Aorta (tissue), 4 donors: ENCODE measurements around the gene ADH1A. TPM values are rescaled to one million over a fixed set of nuclear protein-coding genes. Genes with fewer than 3 reads are reported as not detected.

ENCODE experiments used
- polyA plus RNA-seq, 2 donors: library from polyadenylated mRNA; stranded (reverse); fragments of 200-250 nt; gene quantifications; one replicate each; pipeline ENCODE4 v1.2.3, GENCODE V29; 2013
- total RNA-seq, 2 donors: library from RNA; stranded (reverse); fragmentation: NEBNext Ultra II Directional; extraction: Animal tissue kit (Norgen Biotek cat#: 25700); gene quantifications; one replicate each; pipeline ENCODE4 v1.2.1, GENCODE V29; 2021
- donor health status: healthy with polysubstance abuse.
- donor health status: Bipolar disorder and iron deficiency.
- donor health status: DM: no; HTN: no; CAD: no.
- donor health status: DM: yes; HTN: yes; CAD: no.

Gene ADH1A
- total and polyA plus RNA-seq, 4 donors: 0.67 to 3.5 (median 2.1) TPM

Other genes with a start within 250 kb of the ADH1A start
- 100 to 1,000 TPM; 230 to 231 TPM for gene ADH5, start 202.2 kb downstream of the ADH1A start, total RNA-seq
- 100 to 1,000 TPM; 219 to 268 TPM for gene ADH5, start 202.2 kb downstream of the ADH1A start, polyA plus RNA-seq
- 1 to 10 TPM in 1 of 2 donors, not detected in 1; 3.3 TPM for gene ADH4, start 146.7 kb downstream of the ADH1A start, total RNA-seq
- 10 to 100 TPM in 1 of 2 donors, 1 to 10 TPM in 1; 1.1 to 15.2 TPM for gene ADH4, start 146.7 kb downstream of the ADH1A start, polyA plus RNA-seq
- gene ADH6, start 71.7 kb downstream of the ADH1A start, total RNA-seq: under 1 TPM; 0.26 to 0.84 TPM
- gene ADH6, start 71.7 kb downstream of the ADH1A start, polyA plus RNA-seq: 1 to 10 TPM in 1 of 2 donors, under 1 TPM in 1; 0.36 to 6.3 TPM
- 100 to 1,000 TPM; 502 to 753 TPM for gene ADH1B, start 30.4 kb upstream of the ADH1A start, total RNA-seq
- 1,000 to 10,000 TPM in 1 of 2 donors, 100 to 1,000 TPM in 1; 517 to 4,880 TPM for gene ADH1B, start 30.4 kb upstream of the ADH1A start, polyA plus RNA-seq
- gene ADH1C, start 61.8 kb upstream of the ADH1A start, total RNA-seq: 10 to 100 TPM in 1 of 2 donors, 1 to 10 TPM in 1; 3.4 to 11.7 TPM
- gene ADH1C, start 61.8 kb upstream of the ADH1A start, polyA plus RNA-seq: 10 to 100 TPM in 1 of 2 donors, 1 to 10 TPM in 1; 2.8 to 21.2 TPM
- not detected for gene ADH7, start 144.4 kb upstream of the ADH1A start, total RNA-seq
- gene ADH7, start 144.4 kb upstream of the ADH1A start, polyA plus RNA-seq: under 1 TPM; 0.10 to 0.13 TPM
- not detected for gene C4orf17, start 220.0 kb upstream of the ADH1A start, total RNA-seq
- gene C4orf17, start 220.0 kb upstream of the ADH1A start, polyA plus RNA-seq: not detected